CD4-positive, alpha-beta T cell (primary cell): ENCODE measurements around the gene REPS2. TPM values are rescaled to one million over a fixed set of nuclear protein-coding genes. Genes with fewer than 3 reads are reported as not detected.

Experiments
- ATAC-seq: fragments of 200-7000 bp; cut with Tn5 transposase; one replicate; pipeline ENCODE4 v1.10.0; 2022; ENCODE audit warnings: mild to moderate bottlenecking; ENCODE audit not compliant: poor library complexity
- CTCF ChIA-PET: fragments of 350-600 bp; sonication (Branson Sonifier 250); formaldehyde crosslinking; loops from one replicate; lab custom pipeline; 2021; ENCODE audit warnings: antibody characterized with exemption, inconsistent platforms; lab: Charles Lee
- POLR2A ChIA-PET: fragments of 350-600 bp; sonication (Branson Sonifier 250); formaldehyde crosslinking; loops from one replicate; lab custom pipeline; 2021; ENCODE audit warnings: antibody characterized with exemption, inconsistent platforms; lab: Charles Lee
- DNase-seq, 14 experiments: peaks; one replicate each; pipeline ENCODE4 v3.0.0-alpha.2; 2013 to 2020; ENCODE audit warnings: mixed read lengths in 2 of 14
- H3K27ac ChIP-seq, 2 donors: one replicate each; pipeline versions ENCODE4 v1.5.1 to v1.7.0; 2013; ENCODE audit warnings: low read length in 2 of 2, low read depth in 1 of 2, mild to moderate bottlenecking in 1 of 2
- H3K27me3 ChIP-seq, 2 experiments: 1 replicate in 1 of 2; 2 replicates in 1 of 2; pipeline versions ENCODE4 v1.6.1 to v1.7.0; 2013; ENCODE audit warnings: low read length in 2 of 2, control low read depth in 1 of 2, mild to moderate bottlenecking in 1 of 2, moderate library complexity in 1 of 2; ENCODE audit not compliant: insufficient read depth in 2 of 2, control insufficient read depth in 1 of 2
- H3K36me3 ChIP-seq: one replicate; pipeline ENCODE4 v1.6.1; 2013; ENCODE audit warnings: low read length, control low read depth; ENCODE audit not compliant: insufficient read depth
- H3K4me1 ChIP-seq: one replicate; pipeline ENCODE4 v1.6.1; 2013; ENCODE audit warnings: low read length, control low read depth; ENCODE audit not compliant: insufficient read depth
- H3K4me3 ChIP-seq: one replicate; pipeline ENCODE4 v1.5.1; 2013; ENCODE audit warnings: mild to moderate bottlenecking, low read length, moderate library complexity
- H3K9me3 ChIP-seq, 2 experiments: 1 replicate in 1 of 2; 2 replicates in 1 of 2; pipeline versions ENCODE4 v1.6.1 to v1.7.0; 2013; ENCODE audit warnings: low read length in 2 of 2, mild to moderate bottlenecking in 2 of 2, control low read depth in 1 of 2, moderate library complexity in 1 of 2; ENCODE audit not compliant: control insufficient read depth in 1 of 2, insufficient read depth in 1 of 2
- H3K27ac Mint-ChIP-seq: one replicate; pipeline ENCODE4 v1.8.0; 2020; ENCODE audit warnings: mixed read lengths
- H3K27me3 Mint-ChIP-seq: one replicate; pipeline ENCODE4 v1.8.0; 2021; ENCODE audit warnings: mixed read lengths
- H3K36me3 Mint-ChIP-seq: one replicate; pipeline ENCODE4 v1.8.0; 2021; ENCODE audit warnings: low read depth, mixed read lengths
- H3K4me1 Mint-ChIP-seq: one replicate; pipeline ENCODE4 v1.8.0; 2021; ENCODE audit warnings: low read depth, mixed read lengths
- H3K4me3 Mint-ChIP-seq: one replicate; pipeline ENCODE4 v1.8.0; 2020; ENCODE audit warnings: mild to moderate bottlenecking, mixed read lengths
- H3K9me3 Mint-ChIP-seq: one replicate; pipeline ENCODE4 v1.8.0; 2020; ENCODE audit warnings: mixed read lengths
- intact Hi-C, 2 experiments: fragments of 100-400 bp; cut with DNase I in 1 of 2; cut with micrococcal nuclease in 1 of 2; formaldehyde crosslinking; loops; one replicate each; pipeline versions ENCODE4 v1.15.1 to v1.9.0; 2023 to 2025; cut with DNase I, micrococcal nuclease
- total RNA-seq, 174 experiments: library from RNA in 2 of 174; stranded (reverse) in 2 of 174; gene quantifications; one replicate each; pipeline ENCODE4 v1.2.3 and lab custom pipeline; 2021 to 2026
- TF ChIP-seq, protein P1 (sequence below): fragments of 200-600 bp; IDR thresholded peaks from one replicate; pipeline ENCODE4 v1.8.0; 2022; ENCODE audit warnings: antibody characterized with exemption, mild to moderate bottlenecking

REPS2 gene
- total RNA-seq, 2 experiments from 2014 or later, result 0.53 to 0.60 TPM

- Mint-ChIP-seq H3K27ac (no peak overlapping the region), H3K36me3 (no peaks in the 10 kb centered on the region), H3K27me3 (no peaks in the 10 kb centered on the region), H3K4me3 (no peak overlapping the region), H3K4me1 (no peaks in the 10 kb centered on the region), H3K9me3 (no peaks in the 10 kb centered on the region)
- CTCF ChIA-PET, result no interaction called here
- POLR2A ChIA-PET, result no interaction called here
- no peaks in the 10 kb centered on the region for H3K27me3 ChIP-seq
- intact Hi-C loops, result no loop called here
- no peaks in the 10 kb centered on the region for H3K9me3 ChIP-seq
- TF ChIP-seq, protein P1, sequence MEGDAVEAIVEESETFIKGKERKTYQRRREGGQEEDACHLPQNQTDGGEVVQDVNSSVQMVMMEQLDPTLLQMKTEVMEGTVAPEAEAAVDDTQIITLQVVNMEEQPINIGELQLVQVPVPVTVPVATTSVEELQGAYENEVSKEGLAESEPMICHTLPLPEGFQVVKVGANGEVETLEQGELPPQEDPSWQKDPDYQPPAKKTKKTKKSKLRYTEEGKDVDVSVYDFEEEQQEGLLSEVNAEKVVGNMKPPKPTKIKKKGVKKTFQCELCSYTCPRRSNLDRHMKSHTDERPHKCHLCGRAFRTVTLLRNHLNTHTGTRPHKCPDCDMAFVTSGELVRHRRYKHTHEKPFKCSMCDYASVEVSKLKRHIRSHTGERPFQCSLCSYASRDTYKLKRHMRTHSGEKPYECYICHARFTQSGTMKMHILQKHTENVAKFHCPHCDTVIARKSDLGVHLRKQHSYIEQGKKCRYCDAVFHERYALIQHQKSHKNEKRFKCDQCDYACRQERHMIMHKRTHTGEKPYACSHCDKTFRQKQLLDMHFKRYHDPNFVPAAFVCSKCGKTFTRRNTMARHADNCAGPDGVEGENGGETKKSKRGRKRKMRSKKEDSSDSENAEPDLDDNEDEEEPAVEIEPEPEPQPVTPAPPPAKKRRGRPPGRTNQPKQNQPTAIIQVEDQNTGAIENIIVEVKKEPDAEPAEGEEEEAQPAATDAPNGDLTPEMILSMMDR, result no peak
- no peak overlapping the region for H3K4me3 ChIP-seq
- no peaks in the 10 kb centered on the region for H3K36me3 ChIP-seq
- no peaks in the 10 kb centered on the region for H3K4me1 ChIP-seq
- no peak overlapping the region for H3K27ac ChIP-seq
- ATAC-seq (no peak), DNase-seq (no peak)
Measured at GRCh38 chrX:17170973-17171372, 224.5 kb downstream of the REPS2 start.

DNA sequence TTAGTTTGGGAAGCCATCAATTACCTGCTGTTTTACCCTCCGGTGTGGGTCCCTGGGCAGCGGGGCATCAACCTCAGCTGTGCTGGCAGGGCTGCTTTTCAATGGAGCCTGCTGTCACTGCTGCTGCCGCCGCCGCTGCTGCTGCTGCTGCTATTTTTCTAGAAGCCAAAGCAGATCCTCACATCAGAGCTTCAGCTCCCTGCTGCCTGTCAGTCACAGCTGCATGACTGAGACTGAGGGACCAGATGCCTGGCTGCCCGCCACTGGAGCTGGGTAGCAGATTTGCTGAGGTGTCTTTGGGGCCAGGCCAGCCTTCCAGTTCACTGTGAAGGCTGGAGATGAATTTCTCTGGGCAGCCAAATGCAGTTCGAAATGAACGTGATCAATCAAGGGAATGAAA is 228.2 kb downstream of the REPS2 start:
- ChIA-PET POLR2A (no interaction called here), CTCF (no interaction called here)
- Histone ChIP-seq H3K4me1 (no peaks in the 10 kb centered on the region), H3K27ac (no peak overlapping the region), H3K9me3 (no peaks in the 10 kb centered on the region), H3K4me3 (no peak overlapping the region), H3K36me3 (no peaks in the 10 kb centered on the region), H3K27me3 (no peaks in the 10 kb centered on the region)
- Mint-ChIP-seq H3K4me3 (no peak overlapping the region), H3K9me3 (no peaks in the 10 kb centered on the region), H3K36me3 (no peaks in the 10 kb centered on the region), H3K27me3 (no peaks in the 10 kb centered on the region), H3K27ac (no peak overlapping the region), H3K4me1 (no peaks in the 10 kb centered on the region)
- intact Hi-C loops, result no loop called here
- ATAC-seq (no peak), DNase-seq (no peak)
- TF ChIP-seq, protein P1, result no peak

- intact Hi-C loops, result no loop called here
- Mint-ChIP-seq H3K9me3 (no peaks in the 10 kb centered on the region), H3K27ac (no peak overlapping the region), H3K27me3 (no peaks in the 10 kb centered on the region), H3K36me3 (no peaks in the 10 kb centered on the region), H3K4me3 (no peak overlapping the region), H3K4me1 (no peaks in the 10 kb centered on the region)
- DNase-seq (no peak), ATAC-seq (no peak)
- ChIA-PET POLR2A (no interaction called here), CTCF (no interaction called here)
- no peak overlapping the region for H3K27ac ChIP-seq
- H3K36me3 ChIP-seq, result no peaks in the 10 kb centered on the region
- TF ChIP-seq, protein P1, result no peak
- H3K27me3 ChIP-seq, result no peaks in the 10 kb centered on the region
- no peaks in the 10 kb centered on the region for H3K9me3 ChIP-seq
- no peaks in the 10 kb centered on the region for H3K4me1 ChIP-seq
- no peak overlapping the region for H3K4me3 ChIP-seq
Measured at GRCh38 chrX:17182317-17182716, 235.9 kb downstream of the REPS2 start.
